Left colon (tissue), 2 donors: ENCODE measurements around the gene INCENP. TPM values are rescaled to one million over a fixed set of nuclear protein-coding genes. Genes with fewer than 3 reads are reported as not detected.
"Not testable (repeated sequence)": the region's sequence is repeated elsewhere in the genome, so short reads cannot be mapped to it uniquely, and the experiment has no call there.

Source experiments
- ATAC-seq: fragments of 200-7000 bp; cut with Tn5 transposase; one replicate; pipeline ENCODE4 v1.9.1; 2020; ENCODE audit warnings: mild to moderate bottlenecking, moderate library complexity
- DNase-seq, 2 donors: peaks; one replicate each; pipeline ENCODE4 v3.0.0-alpha.2; 2020
- intact Hi-C, 2 donors: fragments of 100-400 bp; cut with DNase I in 1 of 2; cut with micrococcal nuclease in 1 of 2; formaldehyde crosslinking; loops; one replicate each; pipeline versions ENCODE4 v1.11.2 to v1.14.0; 2022; cut with DNase I, micrococcal nuclease
- total RNA-seq, 2 donors: library from RNA; stranded (reverse); fragmentation: NEBNext Ultra II Directional; extraction: Animal tissue kit (Norgen Biotek cat#: 25700); gene quantifications; one replicate each; pipeline ENCODE4 v1.2.1, GENCODE V29; 2021
- donor health status: DM: no; HTN: no; CAD: no.
- donor health status: DM: yes; HTN: yes; CAD: no.

The INCENP gene
- total RNA-seq, 2 donors from 2014 or later = 23.1 to 29.3 TPM

GRCh38 chr11:62195945-62196344 lies 72.1 kb downstream of the INCENP start:
- intact Hi-C loops = no loop called here
- DNase-seq = no peak
- no peak for ATAC-seq

GRCh38 chr11:62197400-62197799 lies 73.6 kb downstream of the INCENP start:
- DNase-seq, ATAC-seq, intact Hi-C loops: not testable (repeated sequence)

GRCh38 chr11:62201376-62201775 lies 77.6 kb downstream of the INCENP start:
- intact Hi-C loops = no loop called here
- DNase-seq = no peak
- ATAC-seq = no peak

Other genes with a start within 250 kb of the INCENP start
- gene FADS3, start 232.5 kb upstream of the INCENP start, total RNA-seq = 10 to 100 TPM in 1 of 2 donors, 1 to 10 TPM in 1; 6.9 to 18.7 TPM
- 1 to 10 TPM; 3.1 to 7.0 TPM for gene RAB3IL1, start 206.4 kb upstream of the INCENP start, total RNA-seq
- 1 to 10 TPM in 1 of 2 donors, under 1 TPM in 1; 0.64 to 1.6 TPM for gene BEST1, start 173.7 kb upstream of the INCENP start, total RNA-seq
- 1,000 to 10,000 TPM; 4,322 to 5,591 TPM for gene FTH1, start 156.4 kb upstream of the INCENP start, total RNA-seq
- not detected for gene SCGB1D1, start 66.2 kb downstream of the INCENP start, total RNA-seq
- gene SCGB2A1, start 84.7 kb downstream of the INCENP start, total RNA-seq = 10 to 100 TPM; 10.4 to 15.7 TPM
- gene SCGB1D2, start 118.2 kb downstream of the INCENP start, total RNA-seq = not detected
- gene SCGB2A2, start 146.1 kb downstream of the INCENP start, total RNA-seq = not detected
- not detected for gene SCGB1D4, start 175.1 kb downstream of the INCENP start, total RNA-seq
- gene ASRGL1, start 213.4 kb downstream of the INCENP start, total RNA-seq = 10 to 100 TPM; 18.1 to 29.9 TPM